ENCODE results near the gene VAC14. TPM values are rescaled to one million over a fixed set of nuclear protein-coding genes. Genes with fewer than 3 reads are reported as not detected.

VAC14 gene
- polyA plus RNA-seq, 1 of the 3 experiments (the other 2 are of a cell fraction) = 33.2 TPM

DNA sequence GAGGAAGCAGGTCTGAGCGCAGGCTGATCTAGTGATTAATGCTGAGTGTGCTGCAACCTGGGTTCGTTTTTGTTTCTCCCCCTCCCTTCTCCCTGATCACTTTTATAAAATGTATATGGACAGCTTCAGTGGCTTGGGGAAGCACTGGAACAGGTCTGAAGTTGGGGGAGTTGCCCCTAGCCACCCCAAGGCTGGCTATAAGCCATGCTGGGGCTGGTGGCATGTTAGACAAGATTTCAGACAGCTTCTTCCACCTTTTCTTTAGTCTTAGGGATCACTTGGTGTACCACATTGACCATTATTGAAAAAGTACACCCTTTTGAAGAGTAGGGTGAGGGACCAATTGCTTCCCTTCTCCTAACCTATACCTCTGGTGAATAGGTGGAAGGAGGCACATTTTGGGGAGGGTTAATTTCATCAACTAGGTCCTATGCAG is 3.8 kb upstream of the VAC14 start:
- H3K9me3 ChIP-seq = no peaks in the 10 kb centered on the region
- H3K27me3 ChIP-seq (ENCODE audit: insufficient read depth) = no peaks in the 10 kb centered on the region
- 11% methylated on average over 2 of the region's 2 CpGs for WGBS (ENCODE audit: low lambda C conversion rate)
- H3K4me3 ChIP-seq (ENCODE audit: low read depth in 2 of 2, low read length in 1 of 2) = no peak overlapping the region
- peak overlapping the region; percentile 25; the same call in 1 of the 2 replicates for H2AFZ ChIP-seq (ENCODE audit: low read depth)
- H3K79me2 ChIP-seq (ENCODE audit: insufficient read depth) = peaks cover 10% of the 10 kb centered on the region
- peaks cover 6 to 8% of the 10 kb centered on the region in 2 experiments for H3K4me1 ChIP-seq (ENCODE audit: control insufficient read depth in 1 of 2, insufficient read depth in 2 of 2, low read depth in 1 of 2, low read length in 1 of 2)
- TF ChIP-seq POLR2AphosphoS5 (IDR thresholded peaks at IDR 0.05; ENCODE audit: low read depth, low read length) = no peak
- TF ChIP-seq SMC3 (IDR thresholded peaks at IDR 0.05; ENCODE audit: low read depth, low read length) = no peak
- no peak for TF ChIP-seq NRF1 (IDR thresholded peaks at IDR 0.05; ENCODE audit: low read depth, low read length)
- H3K4me2 ChIP-seq = no peak overlapping the region
- no peaks in the 10 kb centered on the region for H3K36me3 ChIP-seq (replicated peaks in 1 of 2; ENCODE audit: control insufficient read depth in 1 of 2, insufficient read depth in 2 of 2, low read length in 1 of 2)
- CTCF ChIA-PET = no interaction called here
- no peak overlapping the region for H3K27ac ChIP-seq (ENCODE audit: low read depth in 2 of 2, low read length in 1 of 2)
- no peak for DNase-seq
- no peaks in the 10 kb centered on the region for H3K9me2 ChIP-seq
- H3F3A ChIP-seq (replicated peaks; ENCODE audit: insufficient read depth) = peaks cover 8% of the 10 kb centered on the region
- no peak overlapping the region for H3K9ac ChIP-seq
- H4K20me1 ChIP-seq (ENCODE audit: insufficient read depth) = no peaks in the 10 kb centered on the region
- POLR2A ChIA-PET = no interaction called here

DNA sequence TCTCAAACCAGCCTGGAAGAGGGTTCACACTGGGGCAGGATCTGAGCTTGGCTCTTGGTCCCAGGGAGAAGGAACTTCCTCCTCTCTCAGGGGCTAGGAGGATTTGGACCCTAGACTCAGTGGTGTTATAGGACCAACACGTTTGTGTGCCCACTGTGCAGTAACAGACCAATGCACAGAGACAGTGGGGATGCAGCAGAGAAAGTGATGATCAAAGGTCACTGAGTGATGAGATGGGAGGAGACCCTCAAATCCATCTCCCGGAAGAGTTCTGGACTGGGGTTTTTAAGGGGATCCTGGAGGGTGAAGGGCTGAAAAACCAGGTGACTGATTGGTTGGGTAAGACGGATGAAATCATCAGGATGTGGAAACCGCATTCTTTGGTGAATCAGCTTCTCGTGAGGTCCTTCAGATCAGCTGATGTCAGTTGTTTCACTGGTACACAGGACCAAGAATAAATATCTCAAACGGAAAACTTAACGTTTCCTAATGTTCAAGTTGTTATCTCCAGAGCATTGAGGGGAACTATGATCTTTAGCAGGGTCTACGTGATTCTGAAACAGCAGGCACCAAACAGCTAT is 3.3 kb upstream of the VAC14 start:
- WGBS (ENCODE audit: low lambda C conversion rate) = 20% methylated on average over 8 of the region's 8 CpGs
- Histone ChIP-seq H4K20me1 (ENCODE audit: insufficient read depth) (no peaks in the 10 kb centered on the region), H3K9me2 (no peaks in the 10 kb centered on the region), H3K4me1 (ENCODE audit: control insufficient read depth in 1 of 2, insufficient read depth in 2 of 2, low read depth in 1 of 2, low read length in 1 of 2) (peaks cover 6 to 11% of the 10 kb centered on the region in 2 experiments), H3K4me2 (no peak overlapping the region), H3K9ac (no peak overlapping the region), H2AFZ (ENCODE audit: low read depth) (peak overlapping the region; percentile 25; the same call in 1 of the 2 replicates), H3K36me3 (replicated peaks in 1 of 2; ENCODE audit: control insufficient read depth in 1 of 2, insufficient read depth in 2 of 2, low read length in 1 of 2) (peaks cover 0 to under 1% of the 10 kb centered on the region in 2 experiments), H3K27ac (ENCODE audit: low read depth in 2 of 2, low read length in 1 of 2) (no peak overlapping the region), H3K79me2 (ENCODE audit: insufficient read depth) (peaks cover 15% of the 10 kb centered on the region), H3K9me3 (no peaks in the 10 kb centered on the region), H3F3A (replicated peaks; ENCODE audit: insufficient read depth) (peaks cover 8% of the 10 kb centered on the region), H3K27me3 (ENCODE audit: insufficient read depth) (no peaks in the 10 kb centered on the region), H3K4me3 (ENCODE audit: low read depth in 2 of 2, low read length in 1 of 2) (no peak overlapping the region)
- CTCF ChIA-PET = no interaction called here
- POLR2A ChIA-PET = no interaction called here
- TF ChIP-seq FOSL2 (IDR thresholded peaks at IDR 0.05; ENCODE audit: borderline replicate concordance, low read depth) = peak; percentile 29; the same call in 1 of the 2 replicates
- TF ChIP-seq RFX5 (IDR thresholded peaks at IDR 0.05; ENCODE audit: low read length) = no peak
- no peak for DNase-seq

GRCh38 chr16:70803319-70803718 is 2.4 kb upstream of the VAC14 start:
- POLR2A ChIA-PET = no interaction called here
- no peak for TF ChIP-seq TCF12 (IDR thresholded peaks at IDR 0.05)
- no peak for TF ChIP-seq CHD2 (IDR thresholded peaks at IDR 0.05; ENCODE audit: low read length, partially characterized antibody)
- TF ChIP-seq, protein P1, sequence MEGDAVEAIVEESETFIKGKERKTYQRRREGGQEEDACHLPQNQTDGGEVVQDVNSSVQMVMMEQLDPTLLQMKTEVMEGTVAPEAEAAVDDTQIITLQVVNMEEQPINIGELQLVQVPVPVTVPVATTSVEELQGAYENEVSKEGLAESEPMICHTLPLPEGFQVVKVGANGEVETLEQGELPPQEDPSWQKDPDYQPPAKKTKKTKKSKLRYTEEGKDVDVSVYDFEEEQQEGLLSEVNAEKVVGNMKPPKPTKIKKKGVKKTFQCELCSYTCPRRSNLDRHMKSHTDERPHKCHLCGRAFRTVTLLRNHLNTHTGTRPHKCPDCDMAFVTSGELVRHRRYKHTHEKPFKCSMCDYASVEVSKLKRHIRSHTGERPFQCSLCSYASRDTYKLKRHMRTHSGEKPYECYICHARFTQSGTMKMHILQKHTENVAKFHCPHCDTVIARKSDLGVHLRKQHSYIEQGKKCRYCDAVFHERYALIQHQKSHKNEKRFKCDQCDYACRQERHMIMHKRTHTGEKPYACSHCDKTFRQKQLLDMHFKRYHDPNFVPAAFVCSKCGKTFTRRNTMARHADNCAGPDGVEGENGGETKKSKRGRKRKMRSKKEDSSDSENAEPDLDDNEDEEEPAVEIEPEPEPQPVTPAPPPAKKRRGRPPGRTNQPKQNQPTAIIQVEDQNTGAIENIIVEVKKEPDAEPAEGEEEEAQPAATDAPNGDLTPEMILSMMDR (IDR thresholded peaks at IDR 0.05) = no peak
- no peak for TF ChIP-seq EZH2phosphoT487 (IDR thresholded peaks at IDR 0.05; ENCODE audit: borderline replicate concordance, low read depth)
- TF ChIP-seq, protein P2, sequence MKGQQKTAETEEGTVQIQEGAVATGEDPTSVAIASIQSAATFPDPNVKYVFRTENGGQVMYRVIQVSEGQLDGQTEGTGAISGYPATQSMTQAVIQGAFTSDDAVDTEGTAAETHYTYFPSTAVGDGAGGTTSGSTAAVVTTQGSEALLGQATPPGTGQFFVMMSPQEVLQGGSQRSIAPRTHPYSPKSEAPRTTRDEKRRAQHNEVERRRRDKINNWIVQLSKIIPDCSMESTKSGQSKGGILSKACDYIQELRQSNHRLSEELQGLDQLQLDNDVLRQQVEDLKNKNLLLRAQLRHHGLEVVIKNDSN (IDR thresholded peaks at IDR 0.05; ENCODE audit: borderline replicate concordance, low read depth) = no peak
- TF ChIP-seq, protein P3, sequence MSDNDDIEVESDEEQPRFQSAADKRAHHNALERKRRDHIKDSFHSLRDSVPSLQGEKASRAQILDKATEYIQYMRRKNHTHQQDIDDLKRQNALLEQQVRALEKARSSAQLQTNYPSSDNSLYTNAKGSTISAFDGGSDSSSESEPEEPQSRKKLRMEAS (IDR thresholded peaks at IDR 0.05; ENCODE audit: low read depth) = no peak
- no peak for TF ChIP-seq EP300 (IDR thresholded peaks at IDR 0.05; ENCODE audit: borderline replicate concordance in 1 of 2, low read depth in 1 of 2, low read length in 1 of 2)
- no peak for TF ChIP-seq JUND (IDR thresholded peaks at IDR 0.05)
- no peak for TF ChIP-seq GABPA (IDR thresholded peaks at IDR 0.05; ENCODE audit: low read depth)
- TF ChIP-seq NFIC (IDR thresholded peaks at IDR 0.05; ENCODE audit: borderline replicate concordance) = no peak
- TF ChIP-seq, protein P4, sequence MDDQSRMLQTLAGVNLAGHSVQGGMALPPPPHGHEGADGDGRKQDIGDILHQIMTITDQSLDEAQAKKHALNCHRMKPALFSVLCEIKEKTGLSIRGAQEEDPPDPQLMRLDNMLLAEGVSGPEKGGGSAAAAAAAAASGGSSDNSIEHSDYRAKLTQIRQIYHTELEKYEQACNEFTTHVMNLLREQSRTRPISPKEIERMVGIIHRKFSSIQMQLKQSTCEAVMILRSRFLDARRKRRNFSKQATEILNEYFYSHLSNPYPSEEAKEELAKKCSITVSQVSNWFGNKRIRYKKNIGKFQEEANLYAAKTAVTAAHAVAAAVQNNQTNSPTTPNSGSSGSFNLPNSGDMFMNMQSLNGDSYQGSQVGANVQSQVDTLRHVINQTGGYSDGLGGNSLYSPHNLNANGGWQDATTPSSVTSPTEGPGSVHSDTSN (IDR thresholded peaks at IDR 0.05) = no peak
- TF ChIP-seq GATA2 (CRISPR knock-in tag; IDR thresholded peaks at IDR 0.05) = no peak
- TF ChIP-seq RXRA (IDR thresholded peaks at IDR 0.05; ENCODE audit: borderline replicate concordance, low read depth) = no peak
- TF ChIP-seq SIN3A (IDR thresholded peaks at IDR 0.05; ENCODE audit: borderline replicate concordance, low read depth, low read length) = no peak

More at GRCh38 chr16:70803319-70803718, 2.4 kb upstream of the VAC14 start:
- CTCF ChIA-PET = interaction anchor here (0.5 kb wide), 1 partner anchor 718 kb away, joined by 3 read pairs; no protein-coding TSS in a partner anchor
- Histone ChIP-seq H3K79me2 (ENCODE audit: insufficient read depth) (peaks cover 24% of the 10 kb centered on the region), H3K9me2 (no peaks in the 10 kb centered on the region), H3K4me1 (ENCODE audit: control insufficient read depth in 1 of 2, insufficient read depth in 2 of 2, low read depth in 1 of 2, low read length in 1 of 2) (peaks cover 6 to 11% of the 10 kb centered on the region in 2 experiments), H2AFZ (ENCODE audit: low read depth) (no peak overlapping the region), H3K9ac (no peak overlapping the region), H3F3A (replicated peaks; ENCODE audit: insufficient read depth) (peaks cover 8% of the 10 kb centered on the region), H4K20me1 (ENCODE audit: insufficient read depth) (no peaks in the 10 kb centered on the region; the same call in 1 of the 2 replicates), H3K9me3 (no peaks in the 10 kb centered on the region), H3K4me3 (ENCODE audit: low read depth in 2 of 2, low read length in 1 of 2) (no peak overlapping the region), H3K36me3 (replicated peaks in 1 of 2; ENCODE audit: control insufficient read depth in 1 of 2, insufficient read depth in 2 of 2, low read length in 1 of 2) (peaks cover 2 to 8% of the 10 kb centered on the region in 2 experiments), H3K27ac (ENCODE audit: low read depth in 2 of 2, low read length in 1 of 2) (no peak overlapping the region), H3K27me3 (ENCODE audit: insufficient read depth) (no peaks in the 10 kb centered on the region), H3K4me2 (no peak overlapping the region)
- no peak for DNase-seq

Data from SK-N-SH (cell line).